ENCODE measurements around the gene USP40.

Gene USP40

DNA sequence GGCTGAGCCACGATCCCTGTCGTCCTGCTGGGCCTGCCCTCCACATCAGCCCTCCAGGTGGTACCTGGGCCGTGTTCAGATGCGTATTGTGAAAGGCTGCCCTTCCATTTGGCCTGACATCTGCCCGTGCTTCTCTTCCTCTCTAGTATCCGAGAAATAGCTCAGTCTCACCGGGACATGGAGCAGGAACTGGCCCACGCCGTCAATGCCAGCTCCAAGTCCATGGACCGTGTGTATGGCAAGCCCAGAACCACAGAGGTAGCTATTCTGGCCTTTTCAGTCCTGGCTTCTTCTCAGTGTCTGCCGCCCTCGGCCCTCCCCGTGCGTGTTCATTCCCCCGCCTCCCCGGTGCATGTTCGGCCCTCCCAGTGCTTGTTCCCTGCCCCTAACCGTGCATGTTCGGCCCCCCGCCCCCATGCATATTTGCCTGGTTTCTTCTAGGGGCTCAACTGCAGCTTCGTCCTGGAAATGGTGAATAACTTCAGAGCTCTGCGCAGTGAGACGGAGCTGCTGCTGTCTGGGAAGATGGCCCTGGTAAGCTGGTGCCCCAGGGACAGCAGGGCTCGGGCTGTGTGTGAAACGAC, 104.3 kb downstream of the USP40 start:
- DNase-seq (ENCODE audit: low read depth in 1 of 2, low spot score in 1 of 2), result no peak

GRCh38 chr2:233461481-233461891, 105.1 kb downstream of the USP40 start:
- DNase-seq (ENCODE audit: low read depth in 1 of 2, low spot score in 1 of 2), result no peak

DNA sequence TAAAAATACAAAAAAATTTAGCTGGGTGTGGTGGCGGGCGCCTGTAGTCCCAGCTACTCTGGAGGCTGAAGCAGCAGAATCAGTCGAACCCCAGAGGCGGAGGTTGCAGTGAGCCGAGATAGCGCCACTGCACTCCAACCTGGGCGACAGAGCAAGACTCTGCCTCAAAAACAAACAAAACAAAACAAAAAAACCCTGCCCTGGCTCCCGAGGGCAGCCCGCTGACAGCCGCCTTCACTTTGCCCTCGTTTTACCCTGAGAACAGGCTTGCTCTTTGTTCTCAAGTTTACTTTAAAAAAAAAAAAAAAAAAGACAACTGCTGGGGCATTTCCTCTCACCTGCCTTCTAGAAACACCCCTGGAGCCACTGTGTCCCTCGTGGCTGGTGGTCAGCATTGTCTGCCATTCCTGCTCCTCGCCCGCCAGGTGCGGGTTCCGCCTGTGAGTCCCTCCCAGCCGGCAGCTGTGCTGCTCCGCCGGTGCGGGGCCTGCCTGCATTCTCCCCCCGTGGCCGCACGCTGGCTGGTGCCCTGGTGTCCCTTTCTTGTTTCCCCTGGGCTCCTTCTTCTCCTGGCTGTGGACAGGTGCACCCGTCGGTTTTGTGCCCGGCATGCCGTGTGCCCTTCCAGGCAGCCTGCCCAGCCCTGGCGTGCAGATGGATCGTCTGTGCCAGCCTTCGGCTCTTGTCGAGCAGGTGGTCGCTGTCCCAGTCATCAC, 105.7 kb downstream of the USP40 start:
- DNase-seq (ENCODE audit: low read depth in 1 of 2, low spot score in 1 of 2), result no peak

DNA sequence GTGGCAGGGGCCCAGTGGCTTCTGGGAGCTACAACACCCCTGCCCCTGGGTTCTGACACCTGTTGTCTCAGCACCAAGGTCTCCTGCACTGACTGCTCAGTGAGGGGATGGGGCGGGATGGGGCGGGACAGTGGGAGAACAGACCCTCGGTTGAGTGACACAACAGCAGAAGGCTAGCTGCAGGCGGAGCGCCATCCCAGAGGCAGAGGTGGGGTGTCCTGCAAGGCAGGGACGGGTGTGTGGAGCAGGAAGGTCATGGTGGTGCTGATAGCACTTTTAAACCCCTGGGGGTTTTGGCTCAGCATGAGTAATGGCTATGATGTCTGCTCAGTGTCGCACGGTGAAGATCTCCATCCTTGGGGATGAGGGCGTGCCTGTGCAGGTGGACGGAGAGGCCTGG, 107.2 kb downstream of the USP40 start:
- DNase-seq (ENCODE audit: low read depth in 1 of 2, low spot score in 1 of 2), result no peak

DNA sequence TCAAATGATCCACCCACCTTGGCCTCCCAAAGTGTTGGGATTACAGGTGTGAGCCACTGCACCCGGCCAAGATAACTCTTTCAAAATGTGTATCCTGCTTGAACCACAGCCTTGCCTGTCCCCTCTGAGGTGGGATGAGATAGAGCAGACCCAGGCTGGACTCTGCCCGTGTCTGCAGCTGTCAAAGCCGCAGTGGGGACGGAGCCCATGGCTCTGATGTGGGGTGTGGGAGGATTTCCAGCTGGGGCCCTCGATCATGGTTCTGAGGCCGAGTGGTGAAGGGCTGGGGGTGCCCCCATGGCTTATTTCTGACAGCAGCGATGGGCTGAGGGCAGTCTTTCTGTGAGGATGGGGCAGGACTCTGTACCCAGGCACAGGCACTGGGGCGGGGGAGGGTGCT, 107.8 kb downstream of the USP40 start:
- DNase-seq (ENCODE audit: low read depth in 1 of 2, low spot score in 1 of 2), result no peak

GRCh38 chr2:233458031-233458610, 108.5 kb downstream of the USP40 start:
- no peak for DNase-seq (ENCODE audit: low read depth in 1 of 2, low spot score in 1 of 2)

GRCh38 chr2:233457356-233457755, 109.2 kb downstream of the USP40 start:
- no peak for DNase-seq (ENCODE audit: low read depth in 1 of 2, low spot score in 1 of 2)

DNA sequence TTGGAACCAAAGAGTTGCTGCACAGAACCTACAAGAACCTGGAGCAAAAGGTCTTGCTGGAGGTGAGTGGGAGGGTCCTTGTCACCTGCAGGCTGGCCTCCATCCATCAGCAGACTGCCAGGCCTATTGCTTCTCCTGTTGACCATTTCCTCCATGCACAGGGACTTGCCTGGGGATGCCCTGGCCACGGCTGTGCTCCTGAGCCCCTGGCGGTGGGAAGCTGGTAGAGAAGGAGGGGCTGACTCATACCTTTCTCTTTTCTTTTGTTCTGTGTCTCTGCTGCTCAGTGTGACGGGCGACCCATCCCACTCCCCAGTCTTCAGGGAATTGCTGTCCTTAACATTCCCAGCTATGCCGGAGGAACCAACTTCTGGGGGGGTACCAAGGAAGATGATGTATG, 109.6 kb downstream of the USP40 start:
- no peak for DNase-seq (ENCODE audit: low read depth in 1 of 2, low spot score in 1 of 2)

DNA sequence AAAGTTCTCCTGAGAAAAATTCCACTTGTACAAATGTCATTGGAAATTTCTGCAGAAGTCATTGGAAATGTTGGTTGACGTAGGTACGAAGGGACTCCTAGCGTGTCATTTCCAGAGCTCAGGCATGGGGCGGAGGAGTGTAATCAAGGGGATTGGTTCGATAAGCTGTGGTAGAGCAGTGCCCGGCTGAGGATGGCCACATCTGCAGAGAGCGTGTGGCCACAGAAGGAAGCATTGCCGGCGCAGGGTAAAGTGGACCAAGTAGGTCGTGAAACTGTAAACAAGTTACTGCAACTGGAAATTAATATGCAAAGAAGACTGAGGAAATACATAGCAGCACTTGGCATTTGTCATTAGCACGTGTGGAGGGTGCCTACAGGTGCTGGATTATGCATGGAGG, 110.5 kb downstream of the USP40 start:
- no peak for DNase-seq (ENCODE audit: low read depth in 1 of 2, low spot score in 1 of 2)

GRCh38 chr2:233455491-233455890, 111.1 kb downstream of the USP40 start:
- no peak for DNase-seq (ENCODE audit: low read depth in 1 of 2, low spot score in 1 of 2)

DNA sequence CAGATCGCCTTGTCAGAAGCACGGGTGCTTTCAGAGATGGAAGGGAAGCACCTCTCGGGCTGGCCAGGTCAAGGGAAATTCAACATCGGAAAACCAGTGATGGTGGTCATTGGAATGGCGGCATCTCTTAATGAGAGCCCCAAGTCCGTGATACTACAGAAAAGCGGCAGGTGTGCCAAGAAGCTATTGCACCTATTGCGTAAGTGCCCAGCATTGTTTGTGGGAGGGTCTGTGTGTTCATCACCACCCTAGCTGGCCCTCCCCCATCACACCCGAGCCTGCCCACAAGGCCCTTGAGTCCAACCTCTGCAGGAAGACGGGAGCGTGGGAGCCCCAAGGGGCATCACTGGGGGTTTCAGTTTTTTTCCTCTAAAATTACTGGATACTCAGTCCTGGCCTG, 111.6 kb downstream of the USP40 start:
- DNase-seq (ENCODE audit: low read depth in 1 of 2, low spot score in 1 of 2), result no peak

GRCh38 chr2:233453916-233454315, 112.7 kb downstream of the USP40 start:
- no peak for DNase-seq (ENCODE audit: low read depth in 1 of 2, low spot score in 1 of 2)

DNA sequence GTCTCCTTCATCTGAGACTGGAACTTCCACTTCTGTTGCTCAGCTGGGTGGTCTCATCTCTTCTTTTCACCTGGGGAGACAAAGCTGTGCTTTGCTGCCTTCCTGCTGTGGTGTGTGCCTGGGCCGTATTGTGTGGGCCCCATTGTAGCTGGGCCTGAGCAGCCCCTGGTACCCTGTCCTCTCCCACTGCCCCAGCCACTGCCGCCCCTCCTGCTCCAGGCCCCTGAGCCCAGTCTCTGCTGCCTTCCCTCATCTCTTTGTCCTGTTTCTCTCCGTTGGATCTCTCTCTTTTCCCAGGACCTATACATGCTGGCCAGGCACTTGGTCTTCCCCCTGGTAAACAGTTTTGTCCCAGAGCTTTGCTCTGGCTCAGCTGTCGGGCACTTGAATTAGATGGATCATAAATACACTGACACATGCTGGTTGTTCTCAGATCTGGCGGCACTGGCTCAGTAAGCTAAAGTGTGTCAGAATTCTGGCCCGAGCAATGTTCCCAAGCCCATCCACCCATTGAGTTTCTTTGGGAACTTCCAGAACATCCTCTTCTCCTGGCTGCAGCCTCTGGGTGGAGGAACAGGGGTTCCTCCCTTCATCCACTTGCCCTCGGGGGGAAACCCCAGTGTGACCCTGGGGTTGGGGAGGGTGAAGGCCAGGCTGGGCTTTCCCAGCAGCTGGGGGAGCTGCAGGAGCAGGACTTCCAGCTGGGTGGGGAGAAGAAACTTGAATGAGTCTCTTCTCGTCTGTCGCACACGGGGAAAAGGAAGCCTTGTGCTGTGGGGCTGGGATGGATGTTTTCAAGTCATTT, 113.3 kb downstream of the USP40 start:
- DNase-seq (ENCODE audit: low read depth in 1 of 2, low spot score in 1 of 2), result no peak

GRCh38 chr2:233451950-233452349, 114.6 kb downstream of the USP40 start:
- DNase-seq (ENCODE audit: low read depth in 1 of 2, low spot score in 1 of 2), result no peak

DNA sequence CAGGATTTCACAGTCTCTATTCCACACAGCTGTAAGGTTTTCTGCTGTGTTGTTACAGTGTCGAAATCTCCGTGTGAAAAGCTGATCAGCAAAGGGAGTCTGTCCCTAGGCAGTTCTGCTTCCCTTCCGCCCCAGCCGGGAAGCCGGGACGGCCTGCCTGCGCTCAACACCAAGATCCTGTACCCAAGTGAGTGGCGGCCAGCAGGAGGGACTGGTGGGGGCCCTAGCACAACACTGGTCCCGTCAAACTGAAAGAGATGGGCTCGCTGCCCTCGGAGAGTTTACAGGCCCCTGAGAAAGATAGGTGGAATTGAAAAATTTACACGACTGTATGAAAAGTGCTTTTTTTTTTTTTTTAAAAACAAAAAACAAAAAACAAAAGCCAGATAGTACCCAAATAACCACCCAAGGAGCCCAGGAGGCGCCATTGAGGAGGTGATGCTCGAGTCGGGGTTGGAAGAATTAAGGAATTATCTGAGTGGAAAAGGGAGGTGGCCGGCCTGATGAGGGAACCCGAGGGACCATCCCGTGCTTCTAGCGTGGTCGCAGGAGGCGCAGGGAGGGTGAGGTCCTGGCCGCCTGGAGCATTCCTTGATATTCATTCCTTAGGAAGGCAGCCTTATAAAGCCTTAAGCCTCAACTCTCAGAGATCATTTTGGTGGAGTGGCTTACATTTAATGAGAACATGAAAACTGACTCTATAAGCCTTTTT, 115.6 kb downstream of the USP40 start:
- no peak for DNase-seq (ENCODE audit: low read depth in 1 of 2, low spot score in 1 of 2)

GRCh38 chr2:233449921-233450863, 116.4 kb downstream of the USP40 start:
- no peak for DNase-seq (ENCODE audit: low read depth in 1 of 2, low spot score in 1 of 2)

- no peak for DNase-seq (ENCODE audit: low read depth in 1 of 2, low spot score in 1 of 2)
These were observed 117.3 kb downstream of the USP40 start for GRCh38 chr2:233449081-233449901.

- DNase-seq (ENCODE audit: low read depth in 1 of 2, low spot score in 1 of 2), result no peak
These were observed 118.0 kb downstream of the USP40 start for GRCh38 chr2:233448575-233448974.

DNA sequence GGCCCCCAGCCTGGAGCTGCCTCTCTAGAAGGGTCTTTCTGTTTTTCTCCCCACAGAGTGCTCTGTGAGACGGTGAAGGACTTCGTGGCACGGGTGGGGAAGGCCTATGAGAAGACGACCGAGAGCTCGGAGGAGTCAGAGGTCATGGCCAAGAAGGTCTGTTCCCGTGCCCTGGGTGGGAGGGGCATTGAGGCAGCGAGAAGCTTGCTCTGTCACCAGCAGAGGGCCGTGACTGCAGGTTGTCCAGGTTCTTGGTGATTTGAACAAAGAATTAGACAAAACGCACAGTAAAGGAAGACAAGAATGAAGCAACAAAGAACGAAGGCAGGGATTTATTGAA, 118.4 kb downstream of the USP40 start:
- DNase-seq (ENCODE audit: low read depth in 1 of 2, low spot score in 1 of 2), result no peak
